Activated T-cell treated with anti-CD3 and anti-CD28 coated beads, Interleukin-2, amount 50 U/mL, for 4 hours (primary cell): Measurements from ENCODE around the gene CST6. TPM values are rescaled to one million over a fixed set of nuclear protein-coding genes. Genes with fewer than 3 reads are reported as not detected.

Experiments
- ATAC-seq, 2 donors: fragments of 200-7000 bp; cut with Tn5 transposase; one replicate each; pipeline ENCODE4 v1.10.0; 2021
- DNase-seq: peaks from one replicate; pipeline ENCODE4 v3.0.0-alpha.2; 2020
- H3K27me3 Mint-ChIP-seq: one replicate; pipeline ENCODE4 v1.8.0; 2021; ENCODE audit warnings: low read depth, mixed read lengths
- H3K36me3 Mint-ChIP-seq: one replicate; pipeline ENCODE4 v1.8.0; 2022; ENCODE audit warnings: mixed read lengths; ENCODE audit not compliant: insufficient read depth
- H3K4me1 Mint-ChIP-seq: one replicate; pipeline ENCODE4 v1.8.0; 2021; ENCODE audit warnings: low read depth, mixed read lengths
- H3K4me3 Mint-ChIP-seq: one replicate; pipeline ENCODE4 v1.8.0; 2021; ENCODE audit warnings: mild to moderate bottlenecking, moderate library complexity, mixed read lengths
- H3K9me3 Mint-ChIP-seq: one replicate; pipeline ENCODE4 v1.8.0; 2021; ENCODE audit warnings: mixed read lengths
- total RNA-seq, 3 donors: library from RNA; stranded (reverse); gene quantifications; one replicate each; pipeline ENCODE4 v1.2.1, GENCODE V29; 2021

CST6 gene, protein sequence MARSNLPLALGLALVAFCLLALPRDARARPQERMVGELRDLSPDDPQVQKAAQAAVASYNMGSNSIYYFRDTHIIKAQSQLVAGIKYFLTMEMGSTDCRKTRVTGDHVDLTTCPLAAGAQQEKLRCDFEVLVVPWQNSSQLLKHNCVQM
- 1 to 10 TPM in 1 of 3 donors, under 1 TPM in 2; 0.38 to 1.0 (median 0.45) TPM for total RNA-seq

GRCh38 chr11:66011785-66012303, at the start of gene CST6:
Gene CST6 (plus strand): TSS chr11:66012008. CDS start chr11:66012045, 37 bp downstream.
- no peaks in the 10 kb centered on the region for H3K9me3 Mint-ChIP-seq
- H3K4me1 Mint-ChIP-seq = no peaks in the 10 kb centered on the region
- peaks cover 22% of the 10 kb centered on the region for H3K27me3 Mint-ChIP-seq
- H3K36me3 Mint-ChIP-seq = no peaks in the 10 kb centered on the region
- DNase-seq (no peak), ATAC-seq (peak; percentile 37 to 49)
- no peak within 1 kb of the TSS for H3K4me3 Mint-ChIP-seq

GRCh38 chr11:65962141-65962564, 49.7 kb upstream of the CST6 start:
- Mint-ChIP-seq H3K4me3 (peak overlapping the region; percentile 96), H3K27me3 (no peaks in the 10 kb centered on the region), H3K4me1 (peaks cover 37% of the 10 kb centered on the region), H3K36me3 (peaks cover 27% of the 10 kb centered on the region), H3K9me3 (no peaks in the 10 kb centered on the region)
- DNase-seq (no peak), ATAC-seq (no peak)

- Mint-ChIP-seq H3K4me1 (peaks cover 31% of the 10 kb centered on the region), H3K9me3 (no peaks in the 10 kb centered on the region), H3K27me3 (no peaks in the 10 kb centered on the region), H3K36me3 (peaks cover 33% of the 10 kb centered on the region), H3K4me3 (no peak overlapping the region)
- no peak for DNase-seq
- ATAC-seq = no peak
Observed at GRCh38 chr11:65964906-65965305, 46.9 kb upstream of the CST6 start.

- Mint-ChIP-seq H3K36me3 (peaks cover 39% of the 10 kb centered on the region), H3K9me3 (no peaks in the 10 kb centered on the region), H3K27me3 (no peaks in the 10 kb centered on the region), H3K4me3 (no peak overlapping the region), H3K4me1 (peaks cover 29% of the 10 kb centered on the region)
- ATAC-seq (no peak), DNase-seq (no peak)
Observed at GRCh38 chr11:65965986-65966762, 45.6 kb upstream of the CST6 start.

GRCh38 chr11:65967329-65967934, 44.4 kb upstream of the CST6 start:
- Mint-ChIP-seq H3K4me3 (no peak overlapping the region), H3K27me3 (no peaks in the 10 kb centered on the region), H3K36me3 (peaks cover 45% of the 10 kb centered on the region), H3K4me1 (peaks cover 23% of the 10 kb centered on the region), H3K9me3 (no peaks in the 10 kb centered on the region)
- ATAC-seq (no peak), DNase-seq (no peak)

DNA sequence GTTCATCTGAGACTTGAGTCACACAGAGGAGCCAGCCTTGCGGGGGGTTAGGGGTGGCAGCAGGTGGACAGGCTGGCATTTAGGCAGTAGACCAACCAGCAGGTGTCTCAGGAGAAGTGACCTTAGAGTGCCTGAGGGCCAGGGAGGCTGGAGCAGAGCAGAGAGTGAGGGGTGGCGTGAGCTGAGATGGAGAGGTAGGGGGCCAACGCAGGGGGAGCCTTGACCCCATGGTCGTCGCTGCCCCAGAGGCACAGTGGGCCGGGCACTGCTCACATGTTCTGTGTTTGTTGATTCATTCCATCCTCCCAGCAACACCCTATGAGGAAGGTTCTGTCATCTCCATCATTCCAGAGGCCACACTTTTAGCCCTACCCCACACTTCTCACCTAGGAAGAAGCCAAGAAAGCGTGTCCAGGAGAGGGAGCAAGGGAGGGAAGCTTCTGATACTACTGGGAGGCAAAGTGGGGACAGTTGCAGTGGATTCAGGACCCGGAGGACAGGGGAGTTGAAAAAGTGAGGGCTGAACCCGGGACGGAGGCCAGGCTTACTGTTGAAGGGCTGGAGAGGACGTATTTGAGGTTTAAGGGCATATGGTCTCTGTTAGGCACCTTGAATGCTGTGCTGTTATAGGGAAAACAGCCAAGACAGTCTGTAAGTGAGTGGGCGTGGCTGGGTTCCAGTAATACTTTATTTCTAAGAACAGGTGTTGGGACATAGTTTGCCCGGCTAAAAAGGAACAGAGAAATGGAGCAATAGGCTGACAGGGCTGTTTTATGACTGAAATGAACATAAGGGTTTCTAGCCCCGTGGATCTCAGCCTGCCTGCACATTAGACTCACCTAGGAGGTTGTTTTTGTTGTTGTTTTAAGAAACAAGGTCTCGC, 43.0 kb upstream of the CST6 start:
- ATAC-seq (no peak), DNase-seq (no peak)
- no peak overlapping the region for H3K4me3 Mint-ChIP-seq
- peaks cover 42% of the 10 kb centered on the region for H3K36me3 Mint-ChIP-seq
- H3K9me3 Mint-ChIP-seq = no peaks in the 10 kb centered on the region
- peaks cover 10% of the 10 kb centered on the region for H3K4me1 Mint-ChIP-seq
- H3K27me3 Mint-ChIP-seq = no peaks in the 10 kb centered on the region

- no peak for ATAC-seq
- H3K9me3 Mint-ChIP-seq = no peaks in the 10 kb centered on the region
- no peak for DNase-seq
- peaks cover 35% of the 10 kb centered on the region for H3K36me3 Mint-ChIP-seq
- H3K27me3 Mint-ChIP-seq = no peaks in the 10 kb centered on the region
- H3K4me1 Mint-ChIP-seq = peaks cover 2% of the 10 kb centered on the region
- H3K4me3 Mint-ChIP-seq = no peak overlapping the region
Observed at GRCh38 chr11:65972116-65972515, 39.7 kb upstream of the CST6 start.

DNA sequence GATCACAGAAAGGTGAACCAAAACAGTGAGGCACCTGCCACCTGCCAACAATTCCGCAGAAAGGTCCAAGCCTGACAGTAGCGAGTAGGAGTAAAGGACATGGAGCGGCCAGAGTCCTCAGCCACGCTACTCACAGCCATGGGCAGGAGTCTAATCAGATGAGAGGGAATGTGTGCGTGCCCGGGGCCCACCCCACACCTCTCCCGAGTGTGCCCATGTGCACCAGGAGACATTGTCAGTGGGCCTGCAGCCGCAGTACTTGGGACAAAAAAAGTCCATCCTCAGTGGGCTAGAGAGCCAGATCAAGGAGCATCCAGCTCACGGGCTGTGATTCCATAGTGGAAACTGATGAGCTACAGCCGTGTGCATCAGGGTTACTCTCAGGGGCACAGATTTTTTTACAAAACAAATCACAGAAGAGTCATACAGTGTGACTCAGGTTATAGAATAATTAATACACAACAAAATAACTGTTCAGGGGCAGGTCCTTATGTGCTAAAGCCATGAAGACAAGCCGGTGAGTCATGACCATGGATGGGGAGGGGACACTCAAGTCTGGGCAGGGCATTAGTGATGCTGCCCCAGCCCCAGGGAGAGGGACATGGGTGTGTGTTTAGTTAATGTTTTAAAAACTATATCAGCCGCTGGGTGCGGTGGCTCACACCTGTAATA, 38.2 kb upstream of the CST6 start:
- peaks cover 38% of the 10 kb centered on the region for H3K36me3 Mint-ChIP-seq
- no peaks in the 10 kb centered on the region for H3K4me1 Mint-ChIP-seq
- ATAC-seq (no peak), DNase-seq (no peak)
- no peaks in the 10 kb centered on the region for H3K9me3 Mint-ChIP-seq
- H3K4me3 Mint-ChIP-seq = no peak overlapping the region
- H3K27me3 Mint-ChIP-seq = no peaks in the 10 kb centered on the region

DNA sequence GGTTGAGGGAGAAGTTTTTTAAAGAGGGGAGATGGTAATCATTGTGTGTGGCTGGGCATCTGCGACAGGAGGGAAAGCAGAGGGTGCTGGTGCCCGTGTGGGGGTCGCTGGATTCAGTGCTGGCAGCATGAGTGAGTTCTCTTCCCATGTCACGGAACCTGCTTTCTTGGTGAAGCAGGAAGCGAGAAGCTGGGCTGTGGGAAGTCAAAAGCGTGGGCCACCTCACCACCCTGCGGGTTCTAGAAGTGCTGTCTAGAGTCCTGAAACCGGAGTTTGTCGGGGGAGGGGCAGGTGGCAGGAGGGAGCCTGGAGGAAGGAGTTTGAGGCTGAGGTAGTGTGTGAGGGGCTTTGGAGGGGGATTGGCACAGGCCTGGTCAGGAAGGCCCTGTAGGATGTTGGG, 36.0 kb upstream of the CST6 start:
- H3K27me3 Mint-ChIP-seq = no peaks in the 10 kb centered on the region
- ATAC-seq = no peak
- no peaks in the 10 kb centered on the region for H3K9me3 Mint-ChIP-seq
- H3K36me3 Mint-ChIP-seq = peaks cover 38% of the 10 kb centered on the region
- H3K4me3 Mint-ChIP-seq = no peak overlapping the region
- H3K4me1 Mint-ChIP-seq = no peaks in the 10 kb centered on the region
- DNase-seq = no peak

DNA sequence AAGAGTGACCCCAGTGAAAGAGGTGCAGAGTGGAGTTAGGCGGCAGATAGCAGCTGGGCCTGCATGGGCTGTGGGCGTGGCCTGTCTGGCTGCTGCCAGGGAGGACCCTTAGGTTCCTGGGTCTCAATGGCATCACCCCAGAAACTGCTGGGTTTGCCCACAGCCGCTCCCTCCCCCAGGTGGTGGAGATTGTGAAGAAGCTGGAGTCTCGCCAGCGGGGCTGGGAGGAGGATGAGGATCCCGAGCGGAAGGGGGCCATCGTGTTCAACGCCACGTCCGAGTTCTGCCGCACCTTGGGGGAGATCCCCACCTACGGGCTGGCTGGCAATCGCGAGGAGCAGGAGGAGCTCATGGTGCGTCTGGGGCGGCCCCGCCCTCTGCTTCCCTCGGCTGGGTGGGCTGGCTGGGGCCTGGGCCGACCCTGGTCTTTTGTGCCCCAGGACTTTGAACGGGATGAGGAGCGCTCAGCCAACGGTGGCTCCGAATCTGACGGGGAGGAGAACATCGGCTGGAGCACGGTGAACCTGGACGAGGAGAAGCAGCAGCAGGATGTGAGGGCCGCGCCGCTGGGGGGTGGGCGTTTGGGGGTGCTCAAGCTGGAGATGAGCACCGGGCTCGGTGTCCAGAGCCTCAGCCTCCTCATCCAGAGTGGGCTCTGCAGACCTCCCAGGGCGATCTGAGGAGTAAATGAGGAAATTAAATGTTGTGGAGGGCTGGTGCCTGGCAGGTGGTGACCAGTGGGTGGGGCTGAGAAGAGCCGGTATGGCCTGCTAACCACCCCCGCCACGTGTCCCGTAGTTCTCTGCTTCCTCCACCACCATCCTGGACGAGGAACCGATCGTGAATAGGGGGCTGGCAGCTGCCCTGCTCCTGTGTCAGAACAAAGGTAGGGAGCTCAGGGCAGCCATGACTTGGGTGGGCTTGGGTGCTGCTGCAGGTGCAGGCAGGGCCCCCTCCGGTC, 35.3 kb upstream of the CST6 start:
- no peaks in the 10 kb centered on the region for H3K4me1 Mint-ChIP-seq
- ATAC-seq = no peak
- H3K4me3 Mint-ChIP-seq = no peak overlapping the region
- no peak for DNase-seq
- H3K36me3 Mint-ChIP-seq = peaks cover 38% of the 10 kb centered on the region
- H3K9me3 Mint-ChIP-seq = no peaks in the 10 kb centered on the region
- no peaks in the 10 kb centered on the region for H3K27me3 Mint-ChIP-seq

DNA sequence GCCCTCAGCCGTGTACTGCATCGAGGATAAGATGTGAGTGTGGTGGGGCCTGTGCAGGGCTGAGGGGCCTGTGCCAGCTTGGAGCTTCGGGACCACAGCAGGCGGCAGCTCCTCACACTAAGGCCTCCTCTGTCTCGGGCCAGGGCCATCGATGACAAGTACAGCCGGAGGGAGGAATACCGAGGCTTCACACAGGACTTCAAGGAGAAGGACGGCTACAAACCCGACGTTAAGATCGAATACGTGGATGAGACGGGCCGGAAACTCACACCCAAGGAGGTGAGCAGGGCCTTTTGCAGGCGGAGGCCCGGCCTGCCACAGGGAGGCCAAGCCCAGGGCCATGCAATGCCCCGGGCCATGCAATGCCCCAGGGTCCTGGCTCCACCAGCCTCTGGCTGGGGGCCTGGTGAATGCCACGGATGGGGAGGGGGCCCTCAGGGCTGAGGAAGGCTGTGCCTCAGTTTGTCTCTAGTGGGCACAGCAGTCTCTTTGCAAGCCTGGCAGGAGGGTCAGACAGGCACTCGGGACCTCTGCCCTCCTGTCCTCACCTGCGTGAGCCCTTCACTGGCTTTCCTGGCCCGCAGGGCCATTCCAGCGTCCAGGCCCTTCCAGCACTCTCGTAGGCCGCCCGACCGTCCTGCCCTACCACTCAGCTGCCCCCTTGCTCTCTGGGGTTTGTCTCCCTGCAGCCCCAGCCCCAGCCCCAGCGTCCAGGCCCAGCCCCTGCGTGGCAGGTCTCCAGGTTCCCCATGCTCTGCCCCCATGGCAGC, 34.0 kb upstream of the CST6 start:
- Mint-ChIP-seq H3K4me3 (no peak overlapping the region), H3K4me1 (no peaks in the 10 kb centered on the region), H3K27me3 (no peaks in the 10 kb centered on the region), H3K36me3 (peaks cover 31% of the 10 kb centered on the region), H3K9me3 (no peaks in the 10 kb centered on the region)
- DNase-seq = no peak
- ATAC-seq = no peak
